HuH-7.5 (cell line): ENCODE data around the gene MOGAT2.
"Not testable (repeated sequence)": the region's sequence is repeated elsewhere in the genome, so short reads cannot be mapped to it uniquely, and the experiment has no call there.

Experiments
- DNase-seq: peaks from one replicate; pipeline ENCODE4 v3.0.0; 2011; ENCODE audit warnings: low spot score

The MOGAT2 gene

GRCh38 chr11:75719340-75720239 lies 2.0 kb downstream of the MOGAT2 start:
- no peak for DNase-seq

GRCh38 chr11:75720639-75721038 lies 3.0 kb downstream of the MOGAT2 start:
- DNase-seq: no peak

GRCh38 chr11:75721852-75722668 lies 4.4 kb downstream of the MOGAT2 start:
- no peak for DNase-seq

- no peak for DNase-seq
Measured at GRCh38 chr11:75722669-75723042, 5.0 kb downstream of the MOGAT2 start.

GRCh38 chr11:75725547-75726320 lies 8.1 kb downstream of the MOGAT2 start:
- DNase-seq: no peak

GRCh38 chr11:75728992-75729391 lies 11.4 kb downstream of the MOGAT2 start:
- no peak for DNase-seq

GRCh38 chr11:75731095-75731494 lies 13.5 kb downstream of the MOGAT2 start:
- no peak for DNase-seq

- DNase-seq: no peak
Measured at GRCh38 chr11:75733071-75733430, 15.4 kb downstream of the MOGAT2 start.

GRCh38 chr11:75733431-75734107 lies 15.9 kb downstream of the MOGAT2 start:
- DNase-seq: no peak

GRCh38 chr11:75734491-75735180 lies 17.0 kb downstream of the MOGAT2 start:
- DNase-seq: no peak

GRCh38 chr11:75735181-75735845 lies 17.7 kb downstream of the MOGAT2 start:
- DNase-seq: no peak

GRCh38 chr11:75737314-75737713 lies 19.7 kb downstream of the MOGAT2 start:
- no peak for DNase-seq

GRCh38 chr11:75740681-75741080 lies 23.0 kb downstream of the MOGAT2 start:
- DNase-seq: no peak

- DNase-seq: not testable (repeated sequence)
Measured at GRCh38 chr11:75743159-75743558, 25.5 kb downstream of the MOGAT2 start.

GRCh38 chr11:75743711-75744563 lies 26.3 kb downstream of the MOGAT2 start:
- DNase-seq: no peak

- DNase-seq: no peak
Measured at GRCh38 chr11:75745807-75746206, 28.2 kb downstream of the MOGAT2 start.

- not testable (repeated sequence) for DNase-seq
Measured at GRCh38 chr11:75748729-75749273, 31.2 kb downstream of the MOGAT2 start.

GRCh38 chr11:75754933-75755332 lies 37.3 kb downstream of the MOGAT2 start:
- not testable (repeated sequence) for DNase-seq

- DNase-seq: no peak
Measured at GRCh38 chr11:75757651-75758050, 40.0 kb downstream of the MOGAT2 start.
